IgD-negative memory B cell (primary cell): ENCODE data around the gene C5orf58. TPM values are rescaled to one million over a fixed set of nuclear protein-coding genes. Genes with fewer than 3 reads are reported as not detected.

ENCODE experiments used
- H3K27ac Mint-ChIP-seq, 3 donors: one replicate each; pipeline ENCODE4 v1.8.0; 2020 to 2022; ENCODE audit warnings: mild to moderate bottlenecking in 3 of 3, mixed read lengths in 3 of 3, moderate library complexity in 1 of 3
- H3K27me3 Mint-ChIP-seq: one replicate; pipeline ENCODE4 v1.8.0; 2021; ENCODE audit warnings: mixed read lengths
- H3K36me3 Mint-ChIP-seq: one replicate; pipeline ENCODE4 v1.8.0; 2020; ENCODE audit warnings: mild to moderate bottlenecking, mixed read lengths
- H3K4me1 Mint-ChIP-seq, 3 donors: one replicate each; pipeline ENCODE4 v1.8.0; 2020 to 2022; ENCODE audit warnings: mixed read lengths in 3 of 3, mild to moderate bottlenecking in 1 of 3
- H3K4me3 Mint-ChIP-seq, 4 donors: one replicate each; pipeline ENCODE4 v1.8.0; 2020 to 2022; ENCODE audit warnings: mild to moderate bottlenecking in 4 of 4, mixed read lengths in 4 of 4, moderate library complexity in 3 of 4
- H3K9me3 Mint-ChIP-seq, 3 donors: one replicate each; pipeline ENCODE4 v1.8.0; 2020 to 2021; ENCODE audit warnings: mixed read lengths in 3 of 3, mild to moderate bottlenecking in 1 of 3
- polyA plus RNA-seq: library from polyadenylated mRNA; unstranded; fragments of 300-500 nt; fragmentation: Illumina TruSeq; gene quantifications from one replicate; pipeline ENCODE4 v1.2.3, GENCODE V29; 2021

The C5orf58 gene
- not detected for polyA plus RNA-seq

DNA sequence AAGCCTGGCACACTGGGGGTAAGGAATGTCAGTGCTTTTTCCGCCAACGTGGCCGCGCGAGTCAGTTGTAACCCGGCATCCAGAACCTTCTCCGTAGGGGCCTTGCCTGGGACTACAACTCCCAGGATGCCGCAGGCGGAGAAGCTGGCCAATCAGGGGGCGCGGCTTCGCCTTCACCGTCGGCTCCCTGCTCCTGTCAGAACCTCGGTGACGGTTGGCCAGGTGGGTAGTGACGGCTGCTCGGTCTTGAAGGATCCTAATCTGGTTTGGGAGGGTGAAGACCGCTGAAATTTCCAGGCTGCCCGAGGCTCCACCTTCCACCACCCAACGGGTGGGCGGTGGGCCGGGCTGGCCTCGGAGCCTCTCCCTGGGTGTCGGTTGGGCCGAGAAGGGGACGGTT, at the start of gene C5orf58:
Gene C5orf58 (plus strand): TSS at position 200 of the 400 bp plus-strand sequence. CDS start 1,992 bp downstream, outside the sequence.
- no peaks in the 10 kb centered on the region for H3K9me3 Mint-ChIP-seq
- no peak within 1 kb of the TSS for H3K4me3 Mint-ChIP-seq
- H3K4me1 Mint-ChIP-seq = no peaks in the 10 kb centered on the region
- H3K36me3 Mint-ChIP-seq = peaks cover 2% of the 10 kb centered on the region
- H3K27ac Mint-ChIP-seq = no peak within 1 kb of the TSS
- H3K27me3 Mint-ChIP-seq = no peaks in the 10 kb centered on the region

- peaks cover 0 to 1% (median 0%) of the 10 kb centered on the region in 3 donors for H3K4me1 Mint-ChIP-seq
- peaks cover 10% of the 10 kb centered on the region for H3K27me3 Mint-ChIP-seq
- no peak overlapping the region for H3K27ac Mint-ChIP-seq
- no peaks in the 10 kb centered on the region for H3K36me3 Mint-ChIP-seq
- H3K4me3 Mint-ChIP-seq = no peak overlapping the region
- no peaks in the 10 kb centered on the region for H3K9me3 Mint-ChIP-seq
Measured at GRCh38 chr5:170183816-170184687, 48.7 kb upstream of the C5orf58 start.

- H3K36me3 Mint-ChIP-seq = no peaks in the 10 kb centered on the region
- H3K27ac Mint-ChIP-seq = no peak overlapping the region
- no peak overlapping the region for H3K4me3 Mint-ChIP-seq
- peaks cover 0 to 3% (median 0%) of the 10 kb centered on the region in 3 donors for H3K9me3 Mint-ChIP-seq
- H3K4me1 Mint-ChIP-seq = peaks cover 0 to 1% (median 0%) of the 10 kb centered on the region in 3 donors
- H3K27me3 Mint-ChIP-seq = peaks cover 13% of the 10 kb centered on the region
Measured at GRCh38 chr5:170184737-170185136, 48.0 kb upstream of the C5orf58 start.

- H3K9me3 Mint-ChIP-seq = peaks cover 0 to 3% (median 0%) of the 10 kb centered on the region in 3 donors
- no peaks in the 10 kb centered on the region for H3K36me3 Mint-ChIP-seq
- no peak overlapping the region for H3K27ac Mint-ChIP-seq
- peaks cover 0 to 1% (median 0%) of the 10 kb centered on the region in 3 donors for H3K4me1 Mint-ChIP-seq
- H3K4me3 Mint-ChIP-seq = no peak overlapping the region
- peaks cover 10% of the 10 kb centered on the region for H3K27me3 Mint-ChIP-seq
Measured at GRCh38 chr5:170186156-170186555, 46.6 kb upstream of the C5orf58 start.

DNA sequence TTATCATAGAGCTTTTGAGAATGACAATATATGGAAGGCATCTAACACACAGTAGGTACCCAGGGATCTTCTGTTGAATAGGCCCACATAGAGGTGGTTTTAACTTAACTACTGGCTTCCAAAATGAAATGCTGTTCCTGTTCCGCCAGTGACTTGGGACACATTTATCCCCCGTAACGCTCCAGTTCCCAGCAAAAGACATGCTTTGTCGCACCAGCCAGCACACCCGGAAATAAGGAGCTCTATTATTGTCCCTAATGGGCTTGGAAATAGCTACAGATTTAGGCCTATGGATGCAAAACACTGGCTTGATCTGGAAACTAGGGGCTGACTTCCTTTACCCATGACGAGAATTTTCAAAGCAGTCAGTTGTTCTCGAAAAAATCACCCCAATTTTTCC, 45.9 kb upstream of the C5orf58 start:
- no peak overlapping the region for H3K4me3 Mint-ChIP-seq

GRCh38 chr5:170190436-170191134, 42.2 kb upstream of the C5orf58 start:
- no peak overlapping the region for H3K4me3 Mint-ChIP-seq
- peaks cover 5% of the 10 kb centered on the region for H3K27me3 Mint-ChIP-seq
- H3K4me1 Mint-ChIP-seq = no peaks in the 10 kb centered on the region
- no peak overlapping the region for H3K27ac Mint-ChIP-seq
- no peaks in the 10 kb centered on the region for H3K36me3 Mint-ChIP-seq
- H3K9me3 Mint-ChIP-seq = peaks cover 0 to 3% (median 0%) of the 10 kb centered on the region in 3 donors

More for the DNA sequence above, 45.9 kb upstream of the C5orf58 start:
- Mint-ChIP-seq H3K27me3 (peaks cover 6% of the 10 kb centered on the region), H3K36me3 (no peaks in the 10 kb centered on the region), H3K27ac (no peak overlapping the region), H3K4me1 (peaks cover 0 to 1% (median 0%) of the 10 kb centered on the region in 3 donors), H3K9me3 (peaks cover 0 to 3% (median 0%) of the 10 kb centered on the region in 3 donors)

DNA sequence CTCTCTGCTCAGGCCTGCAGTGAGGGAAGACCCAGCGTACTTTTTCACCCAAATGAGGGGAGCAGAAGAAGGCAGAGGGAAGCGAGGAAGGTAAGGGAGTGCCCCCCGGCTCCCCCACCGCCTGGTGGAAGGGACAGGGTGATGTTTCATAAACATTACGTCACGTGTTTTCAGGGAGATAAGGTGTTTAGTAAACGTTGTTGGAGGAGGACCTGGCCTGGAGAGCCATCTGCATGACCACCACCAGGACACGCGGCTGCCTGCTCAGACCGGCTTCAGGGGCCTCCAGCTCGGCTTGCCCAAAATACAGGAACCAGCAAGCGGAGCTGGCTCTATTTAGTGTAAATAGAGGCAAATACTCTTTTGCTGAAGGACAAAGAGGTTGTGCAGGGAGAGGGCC, 40.0 kb upstream of the C5orf58 start:
- Mint-ChIP-seq H3K4me3 (no peak overlapping the region), H3K9me3 (peaks cover 0 to 3% (median 0%) of the 10 kb centered on the region in 3 donors), H3K27me3 (peaks cover 4% of the 10 kb centered on the region), H3K36me3 (no peaks in the 10 kb centered on the region), H3K27ac (no peak overlapping the region), H3K4me1 (no peaks in the 10 kb centered on the region)

DNA sequence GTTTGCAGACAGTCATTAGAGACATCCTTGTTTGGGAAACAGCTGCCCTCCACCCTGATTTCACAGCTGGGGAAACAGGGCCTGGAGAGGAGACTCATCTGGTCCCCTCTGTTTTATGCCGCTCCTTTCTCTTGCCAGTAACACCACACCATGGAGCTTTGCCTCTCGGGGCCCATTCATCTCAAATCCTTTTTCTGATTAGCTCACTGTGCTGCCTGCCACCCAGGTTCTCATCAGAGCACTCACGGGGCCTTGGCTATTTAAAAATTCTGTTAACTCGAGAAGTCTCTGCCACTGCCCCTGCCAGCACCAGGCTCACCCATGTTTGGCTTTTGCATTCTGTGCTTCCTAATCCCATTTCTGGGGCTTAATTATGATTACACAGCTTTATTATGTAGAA, 36.8 kb upstream of the C5orf58 start:
- H3K9me3 Mint-ChIP-seq = no peaks in the 10 kb centered on the region
- no peak overlapping the region for H3K27ac Mint-ChIP-seq
- H3K36me3 Mint-ChIP-seq = no peaks in the 10 kb centered on the region
- H3K27me3 Mint-ChIP-seq = peaks cover 2% of the 10 kb centered on the region
- no peaks in the 10 kb centered on the region for H3K4me1 Mint-ChIP-seq
- H3K4me3 Mint-ChIP-seq = no peak overlapping the region

DNA sequence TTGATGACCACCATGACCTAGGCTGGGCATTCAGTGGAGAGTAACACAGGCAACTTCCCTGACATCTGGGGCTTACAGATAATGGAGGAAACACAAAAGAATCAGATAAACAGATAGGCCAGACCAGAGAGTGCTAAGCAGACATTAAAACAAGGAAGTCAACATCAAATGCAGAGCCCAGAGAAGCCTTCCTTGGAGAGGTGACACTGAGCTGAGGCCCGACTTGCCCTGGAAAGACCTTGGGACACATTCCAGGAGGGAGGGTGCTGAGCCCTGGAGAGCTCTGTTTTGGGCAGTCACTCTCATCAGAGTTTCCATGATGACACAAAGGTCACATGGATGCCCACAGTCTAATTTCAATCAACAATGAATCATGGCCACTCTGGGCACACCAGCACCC, 31.9 kb upstream of the C5orf58 start:
- Mint-ChIP-seq H3K27me3 (peaks cover 11% of the 10 kb centered on the region), H3K4me3 (no peak overlapping the region), H3K36me3 (no peaks in the 10 kb centered on the region), H3K9me3 (no peaks in the 10 kb centered on the region), H3K27ac (no peak overlapping the region), H3K4me1 (no peaks in the 10 kb centered on the region)

DNA sequence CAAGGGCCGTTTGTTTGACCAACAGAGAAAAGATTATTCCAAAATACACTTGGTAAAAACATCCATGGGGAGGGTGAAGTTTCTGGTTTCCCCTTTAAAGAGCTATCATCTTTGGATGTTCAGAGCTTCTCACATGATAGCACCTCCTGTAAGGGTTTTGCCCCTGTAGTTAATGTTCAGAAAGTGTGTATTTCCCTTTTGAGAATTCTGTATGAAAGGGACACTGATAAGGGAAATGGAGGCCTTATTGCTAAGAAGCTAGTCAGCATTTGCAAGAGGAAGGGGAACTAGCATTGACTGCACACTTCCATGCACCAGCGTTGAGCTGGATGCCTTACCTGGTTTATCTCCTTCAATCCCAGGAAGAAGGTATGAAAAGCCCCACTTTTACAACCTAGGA, 31.5 kb upstream of the C5orf58 start:
- Mint-ChIP-seq H3K9me3 (no peaks in the 10 kb centered on the region), H3K27ac (no peak overlapping the region), H3K4me3 (no peak overlapping the region), H3K36me3 (no peaks in the 10 kb centered on the region), H3K4me1 (no peaks in the 10 kb centered on the region), H3K27me3 (peaks cover 11% of the 10 kb centered on the region)

- H3K27ac Mint-ChIP-seq = no peak overlapping the region
- peaks cover 11% of the 10 kb centered on the region for H3K27me3 Mint-ChIP-seq
- H3K36me3 Mint-ChIP-seq = no peaks in the 10 kb centered on the region
- H3K9me3 Mint-ChIP-seq = no peaks in the 10 kb centered on the region
- no peaks in the 10 kb centered on the region for H3K4me1 Mint-ChIP-seq
- H3K4me3 Mint-ChIP-seq = no peak overlapping the region
Measured at GRCh38 chr5:170202117-170202516, 30.7 kb upstream of the C5orf58 start.

DNA sequence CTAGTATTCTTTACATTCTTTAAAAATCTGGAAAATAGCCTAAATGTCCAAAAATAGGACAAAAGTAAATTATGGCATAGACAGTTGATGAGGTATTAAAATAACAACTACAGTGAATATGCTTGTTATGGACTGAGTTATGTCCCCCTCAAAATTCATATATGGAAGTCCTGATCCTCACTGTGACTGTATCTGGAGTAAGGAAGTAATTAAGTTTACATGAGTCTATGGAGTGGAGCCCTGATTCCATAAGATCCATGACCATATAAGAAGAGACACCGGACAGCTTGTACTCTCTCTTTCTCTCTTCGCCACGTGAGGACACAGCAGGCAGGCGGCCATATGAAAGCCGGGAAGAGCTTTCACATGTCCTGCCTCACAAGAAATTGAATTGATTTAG, 28.6 kb upstream of the C5orf58 start:
- H3K9me3 Mint-ChIP-seq = no peaks in the 10 kb centered on the region
- peaks cover 0 to 1% (median 0%) of the 10 kb centered on the region in 3 donors for H3K4me1 Mint-ChIP-seq
- H3K36me3 Mint-ChIP-seq = peaks cover 1% of the 10 kb centered on the region
- H3K27ac Mint-ChIP-seq = no peak overlapping the region
- H3K27me3 Mint-ChIP-seq = peaks cover 13% of the 10 kb centered on the region
- no peak overlapping the region for H3K4me3 Mint-ChIP-seq

DNA sequence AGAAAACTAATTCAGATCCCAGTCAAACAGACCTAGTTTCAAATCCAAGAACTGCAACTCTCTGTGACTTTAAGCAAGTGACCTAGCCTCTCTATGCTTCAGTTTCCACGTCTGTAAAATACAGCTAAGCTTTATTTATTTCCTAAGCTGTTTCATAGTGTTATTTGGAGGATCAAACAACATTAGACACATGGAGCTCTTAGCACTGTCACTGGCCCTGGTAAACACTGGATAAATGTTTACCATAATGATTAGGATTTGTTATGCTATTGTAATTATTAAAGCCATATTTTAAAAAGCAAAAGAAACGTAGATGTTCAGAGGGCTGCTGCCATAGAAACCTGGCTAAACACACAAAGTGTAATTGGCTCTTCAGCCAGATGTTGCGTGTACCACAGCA, 26.6 kb upstream of the C5orf58 start:
- peaks cover 0 to 1% (median 0%) of the 10 kb centered on the region in 3 donors for H3K4me1 Mint-ChIP-seq
- peaks cover 19% of the 10 kb centered on the region for H3K27me3 Mint-ChIP-seq
- H3K36me3 Mint-ChIP-seq = peaks cover 1% of the 10 kb centered on the region
- no peak overlapping the region for H3K4me3 Mint-ChIP-seq
- H3K9me3 Mint-ChIP-seq = peaks cover 0 to 9% (median 2%) of the 10 kb centered on the region in 3 donors
- no peak overlapping the region for H3K27ac Mint-ChIP-seq

GRCh38 chr5:170206958-170207357, 25.8 kb upstream of the C5orf58 start:
- Mint-ChIP-seq H3K4me1 (peaks cover 0 to 1% (median 0%) of the 10 kb centered on the region in 3 donors), H3K36me3 (peaks cover 1% of the 10 kb centered on the region), H3K4me3 (no peak overlapping the region), H3K27me3 (peaks cover 19% of the 10 kb centered on the region), H3K27ac (no peak overlapping the region), H3K9me3 (peaks cover 0 to 9% (median 2%) of the 10 kb centered on the region in 3 donors)

DNA sequence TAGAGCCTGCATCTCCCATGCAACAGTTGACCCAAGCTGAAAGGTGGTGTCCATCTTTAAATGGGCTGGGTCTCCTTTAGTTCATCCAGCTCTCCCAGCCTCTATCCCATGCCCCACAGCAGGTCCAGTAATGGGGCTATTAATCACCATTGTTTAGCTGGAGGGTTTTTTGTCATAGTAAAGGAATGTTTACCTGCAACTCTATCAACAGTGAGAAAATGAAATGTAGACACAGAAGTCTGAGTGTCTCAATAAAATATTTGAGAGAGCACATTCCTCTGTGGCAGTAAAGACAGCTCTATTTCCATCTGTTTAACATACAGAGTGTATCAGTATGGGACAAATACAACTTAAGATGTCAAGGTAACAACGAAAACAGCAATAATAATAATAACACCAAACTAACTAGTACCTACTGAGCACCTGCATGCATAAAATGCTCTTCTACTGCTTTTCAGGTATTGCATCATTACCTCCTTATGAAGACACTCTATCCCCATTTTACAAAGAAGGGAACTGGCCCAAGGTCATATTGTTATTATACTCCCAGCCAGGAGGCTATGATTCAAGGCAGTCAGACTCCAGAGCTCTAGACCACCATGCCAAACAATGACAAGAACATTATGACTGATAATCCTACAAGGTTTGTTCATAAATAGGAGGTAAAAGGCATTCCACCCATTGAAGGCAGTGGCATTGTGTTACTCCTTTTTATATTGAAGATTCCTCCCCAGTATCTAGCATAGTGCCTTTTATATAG, 21.0 kb upstream of the C5orf58 start:
- H3K27me3 Mint-ChIP-seq = peaks cover 19% of the 10 kb centered on the region
- peaks cover 1% of the 10 kb centered on the region for H3K36me3 Mint-ChIP-seq
- no peak overlapping the region for H3K27ac Mint-ChIP-seq
- no peak overlapping the region for H3K4me3 Mint-ChIP-seq
- H3K4me1 Mint-ChIP-seq = peaks cover 0 to 1% (median 0%) of the 10 kb centered on the region in 3 donors
- peaks cover 0 to 9% (median 2%) of the 10 kb centered on the region in 3 donors for H3K9me3 Mint-ChIP-seq
